GM21786 (cell line): ENCODE results near the gene METTL1.
A peak's percentile ranks its signal among the peaks of the same experiment; 100 is the strongest.
"Not testable (repeated sequence)": the region's sequence is repeated elsewhere in the genome, so short reads cannot be mapped to it uniquely, and the experiment has no call there.

Experiments used
- ATAC-seq: cut with Tn5 transposase; IDR thresholded peaks from one replicate; pipeline ENCODE4 v1.9.1; 2021; ENCODE audit not compliant: unreplicated experiment

METTL1 gene

GRCh38 chr12:57800965-57801364, 29.1 kb upstream of the METTL1 start:
- no peak for ATAC-seq

GRCh38 chr12:57797933-57798332, 26.0 kb upstream of the METTL1 start:
- ATAC-seq, result no peak

- no peak for ATAC-seq
Measured at GRCh38 chr12:57796996-57797395, 25.1 kb upstream of the METTL1 start.

- ATAC-seq, result no peak
Measured at GRCh38 chr12:57795354-57795753, 23.4 kb upstream of the METTL1 start.

- ATAC-seq, result no peak
Measured at GRCh38 chr12:57793920-57794319, 22.0 kb upstream of the METTL1 start.

- no peak for ATAC-seq
Measured at GRCh38 chr12:57783861-57784260, 12.0 kb upstream of the METTL1 start.

GRCh38 chr12:57783466-57783801, 11.5 kb upstream of the METTL1 start:
- ATAC-seq, result no peak

GRCh38 chr12:57782608-57783465, 10.9 kb upstream of the METTL1 start, which contains the start of gene TSFM:
Gene TSFM (plus strand): TSS chr12:57782787. CDS start chr12:57782802, 15 bp downstream.
- ATAC-seq, result peak; percentile 76

- ATAC-seq, result no peak
Measured at GRCh38 chr12:57782243-57782607, 10.3 kb upstream of the METTL1 start.

GRCh38 chr12:57781801-57782200, 9.9 kb upstream of the METTL1 start:
- ATAC-seq, result no peak

GRCh38 chr12:57781244-57781643, 9.3 kb upstream of the METTL1 start:
- no peak for ATAC-seq

GRCh38 chr12:57780284-57780897, 8.5 kb upstream of the METTL1 start:
- ATAC-seq, result no peak

GRCh38 chr12:57779736-57780135, 7.8 kb upstream of the METTL1 start:
- no peak for ATAC-seq

GRCh38 chr12:57777911-57778310, 6.0 kb upstream of the METTL1 start:
- no peak for ATAC-seq

GRCh38 chr12:57777367-57777766, 5.5 kb upstream of the METTL1 start:
- no peak for ATAC-seq

GRCh38 chr12:57776247-57776587, 4.3 kb upstream of the METTL1 start:
- no peak for ATAC-seq

GRCh38 chr12:57775563-57776246, 3.8 kb upstream of the METTL1 start:
- ATAC-seq, result no peak

- ATAC-seq, result no peak
Measured at GRCh38 chr12:57775044-57775443, 3.1 kb upstream of the METTL1 start.

GRCh38 chr12:57774634-57775033, 2.7 kb upstream of the METTL1 start:
- ATAC-seq, result not testable (repeated sequence)

- ATAC-seq, result peak; percentile 22
Measured at GRCh38 chr12:57772429-57773322, 771 bp upstream of the METTL1 start, which contains the start of gene EEF1AKMT3. Gene EEF1AKMT3 (plus strand): TSS chr12:57772614. CDS start chr12:57772725, 111 bp downstream.
